ENCODE measurements around the gene BCAN. TPM values are rescaled to one million over a fixed set of nuclear protein-coding genes. Genes with fewer than 3 reads are reported as not detected.

Gene BCAN
- total RNA-seq, 1 experiment from 2014 or later: not detected

DNA sequence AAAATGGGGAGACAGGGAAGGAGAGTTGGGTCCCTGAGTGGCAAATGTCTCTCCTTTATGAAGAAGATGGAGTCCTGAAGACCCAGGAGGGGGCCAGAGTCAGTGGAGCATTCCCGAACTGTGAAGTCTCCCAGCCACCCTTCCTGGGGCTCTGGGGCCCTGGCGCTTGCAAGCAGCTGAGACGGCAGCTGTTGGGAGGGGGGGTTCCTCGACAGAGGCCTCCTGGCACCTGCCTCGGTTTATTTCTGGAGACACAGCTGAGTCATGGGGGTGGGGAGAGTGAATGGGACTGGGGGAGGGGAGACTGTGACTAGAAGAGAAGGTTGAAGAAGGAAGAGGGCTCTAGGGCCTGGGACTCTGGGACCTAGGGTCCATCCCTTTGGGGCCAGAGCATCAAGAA is 21.3 kb downstream of the BCAN start:
- ChIA-PET POLR2A (ENCODE audit: unreplicated experiment) (interaction anchor here (0.9 kb wide), 1 partner anchor 40 kb away, joined by 3 read pairs; no protein-coding TSS in a partner anchor), CTCF (interaction anchor here (0.6 kb wide), 2 partner anchors 396 to 473 kb away, joined by 7 to 13 read pairs; no protein-coding TSS in a partner anchor)
- H2AFZ ChIP-seq: no peak overlapping the region
- H3F3A ChIP-seq (ENCODE audit: insufficient read depth, low read depth): peaks cover 35% of the 10 kb centered on the region; the same call in 1 of the 2 replicates
- H3K4me2 ChIP-seq: no peak overlapping the region
- BruUV-seq (replicated peaks): no TSS peak
- no peak for DNase-seq
- H3K79me2 ChIP-seq (ENCODE audit: low read depth): peaks cover 27% of the 10 kb centered on the region
- no peaks in the 10 kb centered on the region for H3K9me2 ChIP-seq (ENCODE audit: insufficient read depth)
- peaks cover 32% of the 10 kb centered on the region for H3K4me1 ChIP-seq (replicated peaks; ENCODE audit: insufficient read depth)
- H4K20me1 ChIP-seq (ENCODE audit: insufficient read depth): peaks cover 17% of the 10 kb centered on the region
- intact Hi-C loops (cut with micrococcal nuclease; ENCODE audit: unreplicated experiment): no loop called here
- peaks cover 12% of the 10 kb centered on the region for H3K36me3 ChIP-seq (ENCODE audit: low read depth)
- no peak overlapping the region for H3K4me3 ChIP-seq
- no peaks in the 10 kb centered on the region for H3K9me3 ChIP-seq (ENCODE audit: insufficient read depth, low read depth)
- TF ChIP-seq, protein P1, sequence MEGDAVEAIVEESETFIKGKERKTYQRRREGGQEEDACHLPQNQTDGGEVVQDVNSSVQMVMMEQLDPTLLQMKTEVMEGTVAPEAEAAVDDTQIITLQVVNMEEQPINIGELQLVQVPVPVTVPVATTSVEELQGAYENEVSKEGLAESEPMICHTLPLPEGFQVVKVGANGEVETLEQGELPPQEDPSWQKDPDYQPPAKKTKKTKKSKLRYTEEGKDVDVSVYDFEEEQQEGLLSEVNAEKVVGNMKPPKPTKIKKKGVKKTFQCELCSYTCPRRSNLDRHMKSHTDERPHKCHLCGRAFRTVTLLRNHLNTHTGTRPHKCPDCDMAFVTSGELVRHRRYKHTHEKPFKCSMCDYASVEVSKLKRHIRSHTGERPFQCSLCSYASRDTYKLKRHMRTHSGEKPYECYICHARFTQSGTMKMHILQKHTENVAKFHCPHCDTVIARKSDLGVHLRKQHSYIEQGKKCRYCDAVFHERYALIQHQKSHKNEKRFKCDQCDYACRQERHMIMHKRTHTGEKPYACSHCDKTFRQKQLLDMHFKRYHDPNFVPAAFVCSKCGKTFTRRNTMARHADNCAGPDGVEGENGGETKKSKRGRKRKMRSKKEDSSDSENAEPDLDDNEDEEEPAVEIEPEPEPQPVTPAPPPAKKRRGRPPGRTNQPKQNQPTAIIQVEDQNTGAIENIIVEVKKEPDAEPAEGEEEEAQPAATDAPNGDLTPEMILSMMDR (conservative IDR thresholded peaks at IDR 0.05): no peak
- TF ChIP-seq EZH2 (IDR thresholded peaks at IDR 0.05; ENCODE audit: low read depth): no peak
- H3K27me3 ChIP-seq (ENCODE audit: insufficient read depth, low read depth): no peaks in the 10 kb centered on the region
- no peak overlapping the region for H3K27ac ChIP-seq

GRCh38 chr1:156664046-156664766 is 22.3 kb downstream of the BCAN start:
- intact Hi-C loops (cut with micrococcal nuclease; ENCODE audit: unreplicated experiment): no loop called here
- POLR2A ChIA-PET (ENCODE audit: unreplicated experiment): no interaction called here
- H3K9me2 ChIP-seq (ENCODE audit: insufficient read depth): no peaks in the 10 kb centered on the region
- H3K27ac ChIP-seq: no peak overlapping the region
- H3K4me1 ChIP-seq (replicated peaks; ENCODE audit: insufficient read depth): peaks cover 29% of the 10 kb centered on the region
- no TSS peak for BruUV-seq (replicated peaks)
- H3K4me3 ChIP-seq: no peak overlapping the region
- CTCF ChIA-PET: interaction anchor here (0.6 kb wide), 2 partner anchors 424 to 473 kb away, joined by 3 to 4 read pairs; no protein-coding TSS in a partner anchor
- H3K4me2 ChIP-seq: no peak overlapping the region
- H3K79me2 ChIP-seq (ENCODE audit: low read depth): peaks cover 17% of the 10 kb centered on the region
- peaks cover 3% of the 10 kb centered on the region; the same call in 1 of the 2 replicates for H3K36me3 ChIP-seq (ENCODE audit: low read depth)
- H3F3A ChIP-seq (ENCODE audit: insufficient read depth, low read depth): peaks cover 34% of the 10 kb centered on the region; the same call in 1 of the 2 replicates
- no peak for DNase-seq
- H3K9me3 ChIP-seq (ENCODE audit: insufficient read depth, low read depth): no peaks in the 10 kb centered on the region
- no peaks in the 10 kb centered on the region for H3K27me3 ChIP-seq (ENCODE audit: insufficient read depth, low read depth)
- no peak overlapping the region for H2AFZ ChIP-seq
- TF ChIP-seq, protein P1 (conservative IDR thresholded peaks at IDR 0.05): no peak
- TF ChIP-seq EZH2 (IDR thresholded peaks at IDR 0.05; ENCODE audit: low read depth): no peak
- peaks cover 7% of the 10 kb centered on the region for H4K20me1 ChIP-seq (ENCODE audit: insufficient read depth)

DNA sequence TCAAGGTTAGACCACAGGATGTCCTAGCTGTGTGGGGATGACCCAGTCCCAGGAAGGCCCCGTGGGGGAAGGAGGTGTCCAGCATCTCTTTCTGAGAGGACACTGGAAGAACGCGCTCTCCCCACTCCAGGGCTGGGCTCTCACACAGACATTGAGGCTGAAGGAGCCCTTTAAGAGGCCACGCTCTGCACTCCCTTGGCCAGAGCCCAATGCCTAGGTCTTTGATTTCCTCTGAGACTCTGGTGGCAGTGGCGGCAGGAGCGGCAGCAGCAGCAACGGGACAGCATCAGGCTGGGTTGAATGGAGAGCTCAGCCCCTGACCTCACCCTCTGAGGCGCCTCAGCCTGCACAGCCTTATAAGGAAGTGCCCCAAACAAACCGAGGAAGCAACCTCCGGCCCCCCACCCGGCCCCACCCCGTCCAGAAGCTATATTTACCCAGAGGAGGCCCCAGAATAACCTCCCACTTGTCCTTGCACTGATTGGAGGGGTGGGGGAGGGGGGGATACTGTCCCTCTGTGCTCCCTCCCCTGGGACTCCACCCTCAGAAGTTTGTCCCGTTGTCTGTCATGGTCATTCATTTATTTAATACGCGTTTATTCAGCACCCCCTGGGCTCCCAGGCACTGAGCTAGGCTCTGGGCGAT is 23.0 kb downstream of the BCAN start:
- Histone ChIP-seq H3K9me2 (ENCODE audit: insufficient read depth) (no peaks in the 10 kb centered on the region), H3K9me3 (ENCODE audit: insufficient read depth, low read depth) (no peaks in the 10 kb centered on the region), H3K79me2 (ENCODE audit: low read depth) (peaks cover 10% of the 10 kb centered on the region), H3F3A (ENCODE audit: insufficient read depth, low read depth) (peaks cover 28% of the 10 kb centered on the region; the same call in 1 of the 2 replicates), H3K27me3 (ENCODE audit: insufficient read depth, low read depth) (no peaks in the 10 kb centered on the region), H3K36me3 (ENCODE audit: low read depth) (no peaks in the 10 kb centered on the region), H3K27ac (no peak overlapping the region), H3K4me3 (no peak overlapping the region), H3K4me1 (replicated peaks; ENCODE audit: insufficient read depth) (peaks cover 22% of the 10 kb centered on the region), H2AFZ (no peak overlapping the region), H4K20me1 (ENCODE audit: insufficient read depth) (no peaks in the 10 kb centered on the region), H3K4me2 (no peak overlapping the region)
- no TSS peak for BruUV-seq (replicated peaks)
- intact Hi-C loops (cut with micrococcal nuclease; ENCODE audit: unreplicated experiment): no loop called here
- DNase-seq: no peak
- POLR2A ChIA-PET (ENCODE audit: unreplicated experiment): interaction anchor here (0.6 kb wide), 1 partner anchor 44 kb away, joined by 4 read pairs; no protein-coding TSS in a partner anchor
- TF ChIP-seq, protein P1 (conservative IDR thresholded peaks at IDR 0.05): no peak
- no peak for TF ChIP-seq EZH2 (IDR thresholded peaks at IDR 0.05; ENCODE audit: low read depth)
- CTCF ChIA-PET: interaction anchor here (0.5 to 0.6 kb wide), 6 partner anchors 12 to 1346 kb away, joined by 3 to 16 read pairs (median 4); partner anchors contain the start of gene NES
